GM12801 (cell line): ENCODE measurements around the gene RTL10.

ENCODE experiments used
- CTCF ChIP-seq: IDR thresholded peaks from one replicate; pipeline ENCODE4 v1.5.1; 2011; ENCODE audit warnings: control low read depth; ENCODE audit not compliant: insufficient read length; ENCODE audit errors: extremely low read depth

Gene RTL10

GRCh38 chr22:19819208-19819910, 35.3 kb downstream of the RTL10 start:
- TF ChIP-seq CTCF = no peak

- TF ChIP-seq CTCF = no peak
These were observed 36.1 kb downstream of the RTL10 start for GRCh38 chr22:19818324-19819207.

- TF ChIP-seq CTCF = no peak
These were observed 38.1 kb downstream of the RTL10 start for GRCh38 chr22:19816372-19817119.

- no peak for TF ChIP-seq CTCF
These were observed 38.8 kb downstream of the RTL10 start for GRCh38 chr22:19815823-19816290.

- TF ChIP-seq CTCF = no peak
These were observed 39.4 kb downstream of the RTL10 start for GRCh38 chr22:19815093-19815822.

GRCh38 chr22:19814428-19814827, 40.2 kb downstream of the RTL10 start:
- no peak for TF ChIP-seq CTCF
